GM21786 (cell line): ENCODE results near the gene BCL7C.

Experiments
- ATAC-seq: cut with Tn5 transposase; IDR thresholded peaks from one replicate; pipeline ENCODE4 v1.9.1; 2021; ENCODE audit not compliant: unreplicated experiment

Gene BCL7C

DNA sequence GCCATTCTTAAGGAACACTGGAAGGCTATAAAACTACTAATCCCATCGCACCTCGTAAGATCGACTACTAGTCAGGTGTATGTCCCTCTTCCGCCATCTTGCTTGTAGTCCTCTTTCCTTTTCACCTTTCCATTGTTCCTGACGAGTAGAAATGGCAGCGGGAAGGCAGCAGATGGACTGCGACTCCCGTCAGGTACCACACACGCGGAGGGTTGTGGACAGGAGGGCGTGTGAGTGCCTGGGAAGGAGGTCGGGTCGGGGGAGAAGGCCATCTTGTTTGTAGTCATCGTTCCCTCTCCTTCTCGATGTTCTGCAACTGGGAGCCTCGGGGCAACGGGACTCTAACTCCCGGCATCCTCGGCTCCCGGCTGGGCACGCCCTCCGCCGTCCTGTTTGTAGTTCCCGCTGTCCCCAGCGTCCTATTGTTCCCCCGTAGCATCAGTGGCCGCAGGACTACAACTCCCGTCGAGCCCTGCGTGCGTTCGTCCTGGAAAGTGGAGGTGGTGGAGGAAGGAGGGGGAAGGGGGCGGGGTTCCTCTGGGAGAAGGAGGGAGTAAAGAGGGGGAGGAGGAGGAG, 29.2 kb upstream of the BCL7C start:
- ATAC-seq: peak; percentile 63

DNA sequence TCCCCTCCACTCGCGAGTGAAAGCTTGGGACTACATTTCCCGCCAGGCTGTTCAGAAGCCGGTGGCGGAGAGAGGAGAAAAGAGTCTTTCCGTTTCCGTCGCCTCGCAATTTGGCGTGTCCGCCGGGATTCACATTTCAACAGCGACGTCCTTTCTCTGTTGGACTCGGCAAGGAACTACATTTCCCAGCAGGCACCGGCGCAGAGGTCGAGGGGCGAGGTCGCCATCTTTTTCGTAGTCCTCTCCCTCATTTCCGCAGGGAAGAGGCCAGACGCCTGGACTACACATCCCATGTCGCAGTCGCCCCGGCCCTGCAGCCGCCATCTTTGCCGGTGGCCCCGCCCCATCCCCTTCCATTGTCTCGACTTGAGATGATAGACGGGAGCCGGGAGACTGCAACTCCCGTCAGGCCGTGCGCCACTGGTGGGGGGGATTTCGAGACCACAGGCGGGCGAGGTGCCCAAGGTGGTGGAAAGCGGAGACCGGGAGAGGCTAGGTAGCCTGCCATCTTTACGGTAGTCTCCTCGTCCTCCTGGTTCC, 28.6 kb upstream of the BCL7C start:
- peak; percentile 69 for ATAC-seq

DNA sequence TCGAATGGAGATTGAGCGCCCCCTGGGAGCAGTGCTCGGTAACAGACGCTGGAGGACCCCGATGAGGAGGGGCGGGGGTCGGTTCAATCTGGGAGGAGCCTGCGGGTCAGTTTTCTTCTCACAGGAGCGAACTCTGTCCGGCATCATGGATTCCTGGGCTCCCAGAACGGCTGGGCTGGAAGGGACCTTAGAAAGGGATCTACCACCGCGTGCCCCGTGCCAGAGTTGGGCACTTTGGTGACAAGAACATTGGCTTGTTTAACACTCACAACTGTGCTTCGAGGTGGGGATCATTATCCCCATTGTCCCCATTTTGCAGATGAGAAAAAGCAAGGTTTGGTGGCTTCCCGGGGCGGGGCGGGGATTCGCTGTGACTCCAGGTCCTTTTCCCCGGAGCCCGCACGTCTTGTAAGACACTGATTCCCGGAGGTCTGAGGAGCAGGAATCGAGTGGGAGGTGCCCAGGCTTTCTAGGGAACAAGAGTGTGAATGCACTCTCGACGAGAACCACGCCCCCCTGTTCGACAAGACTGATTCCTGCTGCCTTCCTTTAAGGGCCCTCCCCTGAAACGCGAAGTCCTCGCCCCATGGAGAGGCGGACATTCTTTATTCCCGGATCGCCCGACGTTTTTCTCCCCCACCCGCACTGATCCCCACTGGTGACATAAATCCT, 28.0 kb upstream of the BCL7C start:
- ATAC-seq: no peak

DNA sequence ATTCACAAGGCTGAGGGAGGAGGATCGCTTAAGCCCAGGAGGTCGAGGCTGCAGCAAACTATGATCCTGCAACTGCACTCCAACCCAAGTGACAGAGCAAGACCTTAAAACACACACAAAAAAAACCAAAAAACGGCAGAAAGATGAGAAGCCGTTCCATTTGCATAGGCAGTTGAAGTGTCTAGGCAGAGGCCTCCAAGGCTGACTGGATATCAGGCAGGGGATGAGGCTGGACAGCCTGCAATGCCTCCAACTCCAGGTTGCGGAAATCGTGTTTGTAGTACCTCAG, 27.5 kb upstream of the BCL7C start:
- ATAC-seq: no peak

DNA sequence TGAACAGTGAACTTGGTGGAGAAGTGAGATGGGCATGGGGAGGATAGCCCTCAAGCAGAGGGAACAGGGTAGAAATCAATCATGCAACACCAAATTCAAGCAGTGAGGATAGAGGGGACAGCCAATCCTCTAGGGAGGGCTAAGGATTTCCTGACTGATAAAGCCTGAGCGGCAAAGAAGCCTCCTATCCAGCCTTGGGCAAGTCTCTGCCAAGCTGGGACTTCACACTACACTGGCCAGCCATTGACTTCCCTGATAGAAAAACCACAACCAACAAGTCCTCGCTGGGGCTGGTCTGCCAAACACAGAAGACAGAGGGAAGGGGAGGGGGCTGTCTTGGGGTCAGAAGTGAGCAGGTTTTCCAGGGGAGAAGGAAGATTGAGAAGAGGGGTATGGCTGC, 27.0 kb upstream of the BCL7C start:
- no peak for ATAC-seq

DNA sequence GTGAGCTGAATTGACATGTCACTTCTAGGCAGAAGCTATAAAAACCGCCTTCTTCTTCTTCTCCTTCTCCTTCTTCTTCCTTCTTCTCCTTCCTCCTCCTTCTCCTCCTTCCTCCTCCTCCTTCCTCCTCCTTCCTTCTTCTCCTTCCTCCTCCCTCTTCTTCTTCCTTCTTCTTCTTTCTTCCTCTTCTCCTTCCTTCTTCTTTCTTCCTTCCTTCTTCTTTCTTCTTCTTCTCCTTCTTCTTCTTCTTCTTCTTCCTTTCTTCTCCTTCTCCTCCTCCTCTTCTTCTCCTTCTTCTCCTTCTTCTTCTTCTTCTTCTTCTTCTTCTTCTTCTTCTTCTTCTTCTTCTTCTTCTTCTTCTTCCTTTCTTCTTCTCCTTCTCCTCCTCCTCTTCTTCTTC, 24.7 kb upstream of the BCL7C start:
- no peak for ATAC-seq

DNA sequence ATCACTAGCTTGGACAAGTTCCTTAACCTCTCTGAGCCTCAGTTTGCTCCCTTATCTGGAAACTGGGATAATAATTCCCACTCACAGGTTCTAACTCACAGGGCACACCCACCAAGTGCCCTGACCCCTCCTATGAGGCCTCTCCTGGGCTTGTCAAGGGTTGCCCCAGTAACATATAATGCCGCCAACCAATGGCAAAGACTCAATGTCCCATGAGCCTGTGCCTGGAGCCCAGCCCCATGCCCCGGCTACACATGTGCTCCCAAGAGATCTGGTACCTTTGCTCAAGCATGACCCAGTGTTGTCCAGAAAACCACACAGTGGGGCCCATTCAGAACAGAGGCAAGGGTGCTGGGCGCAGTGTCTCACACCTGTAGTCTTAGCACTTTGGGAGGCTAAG, 21.0 kb upstream of the BCL7C start:
- no peak for ATAC-seq

DNA sequence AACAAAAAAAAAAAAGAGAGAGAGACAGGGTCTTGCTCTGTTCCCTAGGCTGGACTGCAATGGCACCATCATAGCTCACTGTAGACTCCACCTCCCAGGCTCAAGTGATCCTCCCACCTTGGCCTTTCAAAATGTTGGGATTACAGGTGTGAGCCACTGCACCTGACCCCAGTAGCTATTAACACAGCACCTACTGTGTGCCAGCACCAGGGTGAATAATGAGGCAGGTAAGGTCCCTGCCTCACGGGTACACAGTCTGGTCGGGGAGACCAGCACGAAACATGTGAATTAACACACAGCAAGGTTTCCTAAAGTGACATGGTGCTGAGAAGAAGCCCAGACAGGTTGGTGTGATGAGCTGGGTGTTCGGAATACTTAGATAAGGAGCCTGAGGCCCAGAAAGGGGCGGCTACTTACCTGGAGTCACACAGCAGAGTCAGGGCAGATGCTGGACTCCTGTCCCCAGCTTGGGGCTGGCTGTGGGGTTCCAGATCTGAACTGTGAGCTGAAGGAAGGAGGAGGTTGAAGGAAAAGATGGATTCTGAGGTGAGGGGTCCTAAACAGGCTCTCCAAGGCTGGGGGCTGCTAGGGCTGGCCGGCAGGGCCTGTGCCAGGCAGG, 19.0 kb upstream of the BCL7C start:
- ATAC-seq: no peak

DNA sequence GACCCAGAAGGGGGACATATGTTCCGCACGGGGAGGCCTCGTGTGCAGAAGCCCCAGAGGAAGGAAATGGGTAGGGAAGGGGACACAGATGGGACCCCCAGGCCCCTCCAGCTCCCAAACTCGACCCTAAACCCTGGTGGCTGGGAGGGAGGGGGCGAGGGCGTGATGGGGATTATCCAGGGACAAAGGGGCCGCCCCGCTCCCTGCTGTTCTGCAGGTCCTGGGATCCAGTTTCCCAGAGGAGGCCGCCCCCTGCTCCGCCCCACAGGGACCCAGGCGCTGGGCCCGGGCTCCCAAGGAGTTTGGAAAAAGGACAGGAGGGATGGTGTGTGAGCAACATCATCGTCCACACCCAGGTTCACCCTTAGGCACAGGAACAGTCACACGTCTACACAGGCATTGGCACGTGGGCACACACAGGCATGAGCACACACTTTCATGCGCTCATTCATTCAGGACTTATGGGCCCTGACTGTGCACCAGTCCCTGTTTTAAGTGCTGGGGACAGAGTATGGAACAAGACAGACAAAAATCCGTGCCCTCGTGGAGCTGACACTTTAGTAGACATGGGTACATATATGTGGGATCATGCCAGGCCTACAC, 16.7 kb upstream of the BCL7C start:
- ATAC-seq: no peak

DNA sequence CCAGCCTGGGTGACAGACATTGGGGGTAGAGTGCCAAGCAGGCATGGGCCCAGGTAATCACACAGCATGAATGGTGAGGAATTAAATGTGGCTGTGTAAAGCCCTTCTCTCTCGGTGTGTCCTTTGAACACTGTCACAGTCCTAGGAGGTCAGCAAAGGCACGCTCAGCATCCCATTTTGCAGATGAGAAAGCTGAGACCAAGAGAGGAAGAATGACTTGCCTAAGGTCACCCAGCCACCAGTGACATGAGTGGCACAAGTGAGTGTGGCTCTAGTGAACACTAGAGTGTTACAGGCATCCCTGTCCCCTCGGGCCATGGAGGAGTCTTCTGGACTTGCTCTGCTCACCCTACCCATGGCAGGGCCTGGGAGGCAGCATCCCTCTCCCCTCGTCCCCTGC, 13.2 kb upstream of the BCL7C start:
- no peak for ATAC-seq

DNA sequence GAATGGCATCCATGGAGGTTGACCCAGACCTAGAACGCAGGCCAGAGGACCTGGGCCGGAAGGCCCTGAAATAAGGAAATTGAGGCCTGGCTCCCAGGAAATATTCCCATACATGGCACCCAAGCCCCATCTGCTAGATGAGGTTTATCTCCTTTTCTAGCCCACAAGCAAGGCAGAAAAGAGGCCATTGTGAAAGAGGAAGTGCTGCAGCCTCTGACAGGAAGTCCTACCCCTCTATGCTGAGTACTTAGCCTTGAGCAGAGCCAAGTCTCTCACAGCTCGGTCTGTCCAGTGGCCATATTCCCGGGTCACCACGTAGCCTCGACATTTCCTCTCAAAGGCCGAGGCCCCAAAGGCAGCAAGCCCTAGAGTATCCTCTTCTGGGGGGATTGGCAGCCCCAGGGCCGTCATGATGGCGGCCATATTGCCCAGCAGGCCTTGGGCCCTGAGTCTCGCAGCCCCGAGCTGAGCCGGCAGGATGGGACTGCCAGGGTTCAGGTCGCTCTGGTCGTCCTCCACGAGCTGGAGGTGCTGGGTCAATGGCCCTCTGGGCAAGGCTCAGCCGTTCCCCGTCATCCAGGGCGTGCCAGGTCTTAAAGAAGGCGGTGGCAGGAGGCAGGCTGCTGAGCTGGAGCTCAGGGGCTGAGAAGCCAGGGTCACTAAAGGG, 10.4 kb upstream of the BCL7C start:
- ATAC-seq: no peak

DNA sequence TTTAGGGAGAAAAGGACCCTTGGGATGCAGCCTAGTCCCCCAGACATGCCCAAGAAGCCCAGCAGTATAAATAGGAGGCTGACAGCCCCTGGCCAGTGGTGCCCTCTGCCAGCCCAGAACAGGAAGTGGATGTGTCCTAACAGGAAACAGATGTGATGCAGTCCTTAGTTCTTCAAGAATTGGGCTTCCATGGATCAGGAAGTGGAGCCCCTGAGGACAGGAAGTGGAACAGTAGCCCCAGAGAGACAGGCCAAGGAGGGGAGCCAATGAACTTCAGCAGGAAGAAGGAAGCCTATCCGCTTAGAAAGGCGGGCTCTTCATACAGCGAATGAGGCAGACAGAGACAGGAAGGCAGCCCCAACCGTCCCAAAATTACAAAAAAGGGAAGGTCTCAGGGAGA, 9.7 kb upstream of the BCL7C start:
- ATAC-seq: no peak

DNA sequence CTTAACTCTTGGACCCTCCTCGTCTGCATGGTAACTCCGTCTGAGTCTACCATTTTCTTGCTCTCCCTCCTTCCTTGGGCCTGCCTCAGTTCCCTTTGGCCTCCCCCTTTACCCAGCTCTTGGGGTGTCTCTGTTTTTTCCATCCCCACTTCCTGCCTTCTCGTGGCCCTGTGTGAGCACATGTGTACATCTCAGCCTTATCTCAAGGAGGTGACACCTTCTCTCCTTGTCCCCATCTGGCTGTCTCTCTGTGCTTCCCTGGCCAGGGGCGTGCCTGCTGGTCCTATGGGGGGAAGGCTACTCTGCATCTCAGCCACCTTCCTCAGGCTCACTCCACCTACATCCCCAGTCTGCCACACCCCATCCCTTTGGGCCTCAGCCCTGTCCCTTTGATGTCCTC, 9.1 kb upstream of the BCL7C start:
- ATAC-seq: no peak

DNA sequence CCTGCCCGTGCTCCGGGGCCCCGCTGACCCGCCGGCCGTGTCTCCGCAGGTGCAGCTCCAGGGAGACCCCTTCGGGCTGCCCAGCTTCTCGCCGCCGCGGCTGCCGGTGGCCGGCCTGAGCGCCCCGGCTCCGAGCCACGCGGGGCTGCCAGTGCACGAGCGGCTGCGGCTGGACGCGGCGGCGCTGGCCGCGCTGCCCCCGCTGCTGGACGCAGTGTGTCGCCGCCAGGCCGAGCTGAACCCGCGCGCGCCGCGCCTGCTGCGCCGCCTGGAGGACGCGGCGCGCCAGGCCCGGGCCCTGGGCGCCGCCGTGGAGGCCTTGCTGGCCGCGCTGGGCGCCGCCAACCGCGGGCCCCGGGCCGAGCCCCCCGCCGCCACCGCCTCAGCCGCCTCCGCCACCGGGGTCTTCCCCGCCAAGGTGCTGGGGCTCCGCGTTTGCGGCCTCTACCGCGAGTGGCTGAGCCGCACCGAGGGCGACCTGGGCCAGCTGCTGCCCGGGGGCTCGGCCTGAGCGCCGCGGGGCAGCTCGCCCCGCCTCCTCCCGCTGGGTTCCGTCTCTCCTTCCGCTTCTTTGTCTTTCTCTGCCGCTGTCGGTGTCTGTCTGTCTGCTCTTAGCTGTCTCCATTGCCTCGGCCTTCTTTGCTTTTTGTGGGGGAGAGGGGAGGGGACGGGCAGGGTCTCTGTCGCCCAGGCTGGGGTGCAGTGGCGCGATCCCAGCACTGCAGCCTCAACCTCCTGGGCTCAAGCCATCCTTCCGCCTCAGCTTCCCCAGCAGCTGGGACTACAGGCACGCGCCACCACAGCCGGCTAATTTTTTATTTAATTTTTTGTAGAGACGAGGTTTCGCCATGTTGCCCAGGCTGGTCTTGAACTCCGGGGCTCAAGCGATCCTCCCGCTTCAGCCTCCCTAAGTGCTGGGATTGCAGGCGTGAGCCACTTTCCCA, 8.4 kb upstream of the BCL7C start:
- ATAC-seq: peak; percentile 47

DNA sequence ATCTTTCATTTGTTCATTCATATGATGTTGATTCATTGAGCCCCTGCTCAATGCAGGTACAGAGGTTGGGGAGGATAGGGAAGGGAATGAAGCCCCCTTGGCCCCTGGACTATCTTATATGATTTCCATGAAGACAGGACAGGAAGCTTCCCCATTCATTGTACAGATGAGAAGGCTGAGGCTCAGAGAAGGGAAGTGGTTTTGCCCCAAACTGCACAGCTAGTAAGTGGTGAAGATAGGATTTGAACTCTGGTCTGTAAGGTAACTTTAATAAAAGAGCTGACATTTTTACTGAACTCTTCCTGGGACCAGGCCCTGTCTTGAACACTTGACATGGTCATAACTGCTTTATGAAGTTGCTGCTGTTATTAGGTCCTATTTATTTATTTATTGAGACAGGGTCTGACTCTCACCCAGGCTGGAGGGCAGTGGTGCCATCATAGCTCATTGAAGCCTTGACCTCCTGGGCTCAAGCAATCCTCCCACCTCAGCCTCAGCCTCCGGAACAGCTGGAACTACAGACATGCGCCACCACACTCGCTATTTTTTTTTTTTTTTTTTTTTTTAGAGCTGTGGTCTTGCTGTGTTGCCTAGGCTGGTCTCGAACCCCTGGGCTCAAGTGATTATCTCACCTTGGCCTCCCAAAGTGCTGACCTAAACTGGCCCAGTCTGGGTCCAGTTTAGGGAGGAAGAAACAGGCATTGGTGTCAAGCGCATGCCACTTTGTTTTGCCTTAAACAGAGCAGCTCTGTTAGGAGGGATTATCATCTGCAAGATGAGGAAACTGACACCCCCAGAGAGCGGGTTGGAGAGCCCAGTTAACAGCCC, 7.5 kb upstream of the BCL7C start:
- no peak for ATAC-seq

DNA sequence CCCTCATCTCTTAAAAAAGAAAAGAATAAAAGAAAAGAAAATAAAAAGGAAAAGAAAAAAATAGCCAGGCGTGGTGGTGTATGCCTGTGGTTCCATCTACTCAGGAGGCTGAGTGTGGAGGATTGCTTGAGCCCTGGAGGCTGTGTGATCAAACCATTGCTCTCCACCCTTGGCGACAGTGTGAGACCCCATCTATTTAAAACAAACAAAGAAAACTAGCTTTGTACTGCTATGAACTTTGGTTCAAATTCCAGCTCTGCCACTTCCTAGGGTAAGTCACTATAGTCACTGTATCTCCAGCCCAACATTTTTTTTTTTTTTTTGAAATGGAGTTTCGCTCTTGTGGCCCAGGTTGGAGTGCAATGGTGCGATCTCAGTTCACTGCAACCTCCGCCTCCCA, 6.7 kb upstream of the BCL7C start:
- ATAC-seq: no peak

DNA sequence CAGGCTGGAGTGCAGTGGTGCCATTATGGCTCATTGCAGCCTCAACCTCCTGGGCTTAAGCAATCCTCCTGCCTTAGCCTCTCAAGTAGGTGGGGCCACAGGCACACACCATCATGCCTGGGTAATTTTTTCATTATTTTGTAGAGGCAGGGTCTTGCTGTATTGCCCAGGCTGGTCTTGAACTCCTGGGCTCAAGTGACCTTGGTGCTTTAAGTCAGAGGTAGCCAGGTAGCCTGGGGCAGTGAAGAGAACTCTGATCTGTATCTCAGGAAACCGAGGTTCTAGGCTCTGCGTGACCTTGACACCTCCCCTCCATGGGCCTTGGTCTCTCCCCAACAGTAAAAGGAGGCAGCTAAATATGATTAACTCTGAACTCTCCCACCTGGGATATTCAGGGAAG, 5.9 kb upstream of the BCL7C start:
- ATAC-seq: no peak

DNA sequence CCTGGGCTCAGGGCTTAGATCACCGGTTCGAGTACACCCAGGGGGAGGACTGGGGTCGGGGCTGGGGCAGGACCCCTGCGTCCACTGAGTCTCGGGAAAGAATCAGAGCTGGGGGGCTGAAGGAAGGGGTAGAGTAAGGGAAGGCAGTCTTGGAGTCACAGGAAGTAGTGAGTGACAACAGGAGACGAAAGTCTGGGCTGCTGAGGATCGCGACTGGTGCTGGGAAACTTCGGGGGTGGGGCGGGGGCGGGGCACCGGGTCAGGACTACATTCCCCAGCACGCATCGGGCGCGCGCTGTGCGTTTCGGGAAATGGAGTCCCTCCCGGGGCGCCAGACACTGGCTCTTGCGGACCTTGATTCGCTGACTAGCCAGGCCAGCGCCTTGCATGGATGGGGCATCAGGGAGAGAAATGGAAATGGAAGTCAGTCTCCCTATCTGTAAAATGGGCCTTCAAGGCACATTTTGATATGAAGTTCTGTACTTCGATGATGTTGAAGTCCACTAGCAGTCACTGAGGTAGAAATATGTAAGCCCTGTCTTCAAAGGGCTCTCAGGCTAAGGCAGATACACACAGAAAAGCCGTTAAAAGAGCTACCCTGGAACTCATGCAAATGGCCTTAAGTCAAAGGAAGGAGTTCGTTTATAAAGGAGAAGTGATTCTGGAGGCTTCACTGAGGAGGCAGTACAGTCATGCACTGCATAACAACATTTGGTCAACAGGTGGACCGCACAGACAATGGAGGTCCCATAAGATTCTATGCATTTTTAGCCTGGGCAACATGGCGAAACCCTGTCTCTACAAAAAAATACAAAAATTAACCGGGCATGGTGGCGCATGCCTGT, 3.2 kb upstream of the BCL7C start:
- peak; percentile 46 for ATAC-seq
